ENCODE data around the gene SLC27A5. TPM values are rescaled to one million over a fixed set of nuclear protein-coding genes. Genes with fewer than 3 reads are reported as not detected.

SLC27A5 gene
- total and polyA plus RNA-seq, 2 of the 13 experiments (the other 11 are each of a cell fraction or from before 2014, with no cell fraction given), result 30.3 to 40.2 TPM

DNA sequence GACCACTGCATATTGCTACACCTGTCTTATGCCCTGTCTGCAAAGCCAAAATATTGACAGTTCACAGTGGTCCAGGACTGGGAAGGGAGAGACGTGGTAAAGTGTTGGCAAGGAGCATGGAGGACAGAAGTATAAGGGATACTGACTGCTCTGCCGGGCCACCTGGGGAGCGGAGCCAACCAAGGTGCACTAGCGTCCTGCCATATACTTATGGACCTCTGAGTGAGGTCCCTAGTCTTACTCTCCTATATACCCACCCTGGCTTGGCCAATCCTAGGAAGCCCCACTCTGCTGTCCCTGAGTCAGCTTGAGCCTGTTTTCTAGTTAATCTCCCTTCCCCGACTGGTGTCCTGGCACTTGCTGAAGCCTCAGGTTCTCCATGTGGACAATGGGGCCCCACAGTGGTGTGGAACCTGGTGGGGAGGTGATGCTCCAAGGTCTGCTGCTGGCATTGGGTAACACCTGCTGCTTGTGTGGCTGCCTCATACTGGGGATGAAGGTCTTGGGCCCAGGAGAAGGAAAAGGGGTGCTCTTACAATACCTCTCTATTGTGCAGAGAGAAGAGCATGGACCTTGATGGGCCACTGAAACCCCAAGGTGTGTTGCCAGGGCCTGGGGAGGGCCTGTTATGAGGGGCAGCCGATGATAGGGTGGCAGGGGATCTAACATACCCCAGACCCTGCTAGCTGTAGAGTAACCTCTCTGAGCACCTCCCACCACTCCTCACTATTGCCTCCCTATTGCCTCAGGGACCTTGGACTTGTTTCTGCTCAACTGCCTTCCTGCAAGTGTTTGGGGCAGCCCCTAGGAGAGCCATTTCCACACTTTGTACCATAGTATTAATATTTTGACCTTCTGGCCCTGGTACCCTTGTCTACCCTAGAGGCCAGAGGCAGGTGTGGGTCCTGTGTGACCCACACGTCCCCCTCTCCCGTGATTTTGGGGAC lies 25.3 kb upstream of the SLC27A5 start:
- no peaks in the 10 kb centered on the region for H3K36me3 ChIP-seq (replicated peaks in 1 of 2; ENCODE audit: control insufficient read depth in 1 of 2, insufficient read depth in 2 of 2, low read length in 2 of 2)
- FAIRE-seq (no peak), ATAC-seq (peak; percentile 67), DNase-seq (ENCODE audit: low spot score) (no peak)
- TF ChIP-seq ZNF615 (CRISPR knock-in tag; IDR thresholded peaks at IDR 0.05; ENCODE audit: borderline replicate concordance), result no peak
- peak; percentile 24; the same call in 1 of the 2 replicates for TF ChIP-seq HNF4A (CRISPR knock-in tag; IDR thresholded peaks at IDR 0.05)
- TF ChIP-seq TBL1XR1 (IDR thresholded peaks at IDR 0.05; ENCODE audit: borderline replicate concordance, low read length, partially characterized antibody), result no peak
- no peak for TF ChIP-seq PRMT3 (CRISPR knock-in tag; IDR thresholded peaks at IDR 0.05; ENCODE audit: borderline replicate concordance, low read depth)
- TF ChIP-seq HES4 (CRISPR knock-in tag; IDR thresholded peaks at IDR 0.05; ENCODE audit: borderline replicate concordance), result no peak
- BruUV-seq (replicated peaks), result no TSS peak
- no peaks in the 10 kb centered on the region for H3K79me2 ChIP-seq (ENCODE audit: insufficient read depth, low read length)
- no peak overlapping the region for H3K27ac ChIP-seq (ENCODE audit: extremely low read length, insufficient read depth, low read length)
- peak overlapping the region; percentile 23 to 57 (median 55); a peak in 5 of 6 replicates for H3K4me3 ChIP-seq (replicated peaks in 1 of 3; ENCODE audit: insufficient read depth in 1 of 3, low read depth in 2 of 3, low read length in 3 of 3)
- H3K4me2 ChIP-seq (ENCODE audit: low read depth, low read length), result peak overlapping the region; percentile 76
- ChIA-PET POLR2A (interaction anchor here (1.2 to 1.7 kb wide), 3 partner anchors 17 to 26 kb away, joined by 3 to 5 read pairs (median 3); partner anchors contain the start of genes SLC27A5 and ZBTB45), CTCF (ENCODE audit: low intra/inter-chr PET ratio, low total read pairs) (no interaction called here)
- intact Hi-C loops (cut with micrococcal nuclease; ENCODE audit: unreplicated experiment), result no loop called here
- no peak overlapping the region for H2AFZ ChIP-seq (ENCODE audit: low read length)
- H3K27me3 ChIP-seq (ENCODE audit: control insufficient read depth in 1 of 2, insufficient read depth in 2 of 2, low read length in 2 of 2), result no peaks in the 10 kb centered on the region
- peak overlapping the region; percentile 47; the same call in 1 of the 2 replicates for H3K9ac ChIP-seq (ENCODE audit: insufficient read depth, low read depth, low read length)
- no peaks in the 10 kb centered on the region for H3K9me3 ChIP-seq (ENCODE audit: low read length)
- 52% methylated on average over 6 of the region's 8 CpGs for WGBS (ENCODE audit: low lambda C conversion rate)
- in situ Hi-C loops (cut with HindIII; ENCODE audit: extremely low pct_ligation_motif_present, low pct_unique_long_range_greater_than_20kb), result no loop called here
- peaks cover 32% of the 10 kb centered on the region for H3K4me1 ChIP-seq (ENCODE audit: insufficient read depth, low read length)
- H4K20me1 ChIP-seq (ENCODE audit: insufficient read depth, low read length), result no peaks in the 10 kb centered on the region

DNA sequence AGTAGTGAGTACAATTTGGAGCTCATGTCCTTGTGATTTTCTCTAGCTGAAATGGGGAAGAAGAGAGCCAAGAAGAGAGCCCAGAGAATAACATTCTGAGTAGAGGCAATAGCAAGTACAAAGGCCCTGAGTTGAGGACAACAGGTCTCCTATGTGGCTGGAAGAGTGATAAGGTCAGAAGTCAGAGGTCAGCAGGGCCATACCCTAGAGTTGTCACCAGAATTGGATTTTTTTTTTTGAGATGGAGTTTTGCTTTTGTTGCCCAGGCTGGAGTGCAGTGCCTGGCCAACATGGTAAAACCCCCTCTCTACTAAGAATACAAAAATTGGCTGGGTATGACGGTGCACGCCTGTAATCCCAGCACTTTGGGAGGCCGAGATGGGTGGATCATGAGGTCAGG lies 24.1 kb upstream of the SLC27A5 start:
- no peaks in the 10 kb centered on the region for H3K36me3 ChIP-seq (replicated peaks in 1 of 2; ENCODE audit: control insufficient read depth in 1 of 2, insufficient read depth in 2 of 2, low read length in 2 of 2)
- no peak overlapping the region for H2AFZ ChIP-seq (ENCODE audit: low read length)
- H3K27me3 ChIP-seq (ENCODE audit: control insufficient read depth in 1 of 2, insufficient read depth in 2 of 2, low read length in 2 of 2), result no peaks in the 10 kb centered on the region
- peaks cover 32% of the 10 kb centered on the region for H3K4me1 ChIP-seq (ENCODE audit: insufficient read depth, low read length)
- no TSS peak for BruUV-seq (replicated peaks)
- H3K79me2 ChIP-seq (ENCODE audit: insufficient read depth, low read length), result no peaks in the 10 kb centered on the region
- no peak for FAIRE-seq
- WGBS (ENCODE audit: low lambda C conversion rate), result 88% methylated on average over 3 of the region's 3 CpGs
- POLR2A ChIA-PET, result interaction anchor here (1.7 to 3.1 kb wide), 2 partner anchors 8 to 16 kb away, joined by 3 to 15 read pairs; partner anchors contain the start of genes TRIM28 and ZBTB45
- ATAC-seq, result no peak
- in situ Hi-C loops (cut with HindIII; ENCODE audit: extremely low pct_ligation_motif_present, low pct_unique_long_range_greater_than_20kb) (no loop called here), intact Hi-C loops (cut with micrococcal nuclease; ENCODE audit: unreplicated experiment) (no loop called here)
- no peaks in the 10 kb centered on the region for H4K20me1 ChIP-seq (ENCODE audit: insufficient read depth, low read length)
- H3K9ac ChIP-seq (ENCODE audit: insufficient read depth, low read depth, low read length), result no peak overlapping the region
- no peak overlapping the region for H3K27ac ChIP-seq (ENCODE audit: extremely low read length, insufficient read depth, low read length)
- CTCF ChIA-PET (ENCODE audit: low intra/inter-chr PET ratio, low total read pairs), result no interaction called here
- H3K4me3 ChIP-seq (replicated peaks in 1 of 3; ENCODE audit: insufficient read depth in 1 of 3, low read depth in 2 of 3, low read length in 3 of 3), result no peak overlapping the region
- no peak overlapping the region for H3K4me2 ChIP-seq (ENCODE audit: low read depth, low read length)
- no peak for DNase-seq (ENCODE audit: low spot score)
- H3K9me3 ChIP-seq (ENCODE audit: low read length), result no peaks in the 10 kb centered on the region
- TF ChIP-seq, protein P1, sequence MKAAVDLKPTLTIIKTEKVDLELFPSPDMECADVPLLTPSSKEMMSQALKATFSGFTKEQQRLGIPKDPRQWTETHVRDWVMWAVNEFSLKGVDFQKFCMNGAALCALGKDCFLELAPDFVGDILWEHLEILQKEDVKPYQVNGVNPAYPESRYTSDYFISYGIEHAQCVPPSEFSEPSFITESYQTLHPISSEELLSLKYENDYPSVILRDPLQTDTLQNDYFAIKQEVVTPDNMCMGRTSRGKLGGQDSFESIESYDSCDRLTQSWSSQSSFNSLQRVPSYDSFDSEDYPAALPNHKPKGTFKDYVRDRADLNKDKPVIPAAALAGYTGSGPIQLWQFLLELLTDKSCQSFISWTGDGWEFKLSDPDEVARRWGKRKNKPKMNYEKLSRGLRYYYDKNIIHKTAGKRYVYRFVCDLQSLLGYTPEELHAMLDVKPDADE (CRISPR knock-in tag; IDR thresholded peaks at IDR 0.05), result no peak
- TF ChIP-seq ZMYM4 (CRISPR knock-in tag; IDR thresholded peaks at IDR 0.05) (no peak), ZMYM3 (CRISPR knock-in tag; IDR thresholded peaks at IDR 0.05) (no peak), RAD21 (CRISPR knock-in tag; IDR thresholded peaks at IDR 0.05) (no peak)
- TF ChIP-seq, protein P2, sequence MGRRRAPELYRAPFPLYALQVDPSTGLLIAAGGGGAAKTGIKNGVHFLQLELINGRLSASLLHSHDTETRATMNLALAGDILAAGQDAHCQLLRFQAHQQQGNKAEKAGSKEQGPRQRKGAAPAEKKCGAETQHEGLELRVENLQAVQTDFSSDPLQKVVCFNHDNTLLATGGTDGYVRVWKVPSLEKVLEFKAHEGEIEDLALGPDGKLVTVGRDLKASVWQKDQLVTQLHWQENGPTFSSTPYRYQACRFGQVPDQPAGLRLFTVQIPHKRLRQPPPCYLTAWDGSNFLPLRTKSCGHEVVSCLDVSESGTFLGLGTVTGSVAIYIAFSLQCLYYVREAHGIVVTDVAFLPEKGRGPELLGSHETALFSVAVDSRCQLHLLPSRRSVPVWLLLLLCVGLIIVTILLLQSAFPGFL (CRISPR knock-in tag; IDR thresholded peaks at IDR 0.05), result no peak
- TF ChIP-seq, protein P3, sequence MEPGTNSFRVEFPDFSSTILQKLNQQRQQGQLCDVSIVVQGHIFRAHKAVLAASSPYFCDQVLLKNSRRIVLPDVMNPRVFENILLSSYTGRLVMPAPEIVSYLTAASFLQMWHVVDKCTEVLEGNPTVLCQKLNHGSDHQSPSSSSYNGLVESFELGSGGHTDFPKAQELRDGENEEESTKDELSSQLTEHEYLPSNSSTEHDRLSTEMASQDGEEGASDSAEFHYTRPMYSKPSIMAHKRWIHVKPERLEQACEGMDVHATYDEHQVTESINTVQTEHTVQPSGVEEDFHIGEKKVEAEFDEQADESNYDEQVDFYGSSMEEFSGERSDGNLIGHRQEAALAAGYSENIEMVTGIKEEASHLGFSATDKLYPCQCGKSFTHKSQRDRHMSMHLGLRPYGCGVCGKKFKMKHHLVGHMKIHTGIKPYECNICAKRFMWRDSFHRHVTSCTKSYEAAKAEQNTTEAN (CRISPR knock-in tag; conservative IDR thresholded peaks at IDR 0.05), result no peak

Measured in HepG2 (cell line).